NCI-H748 (cell line): ENCODE data around the gene ZFP36L1.

ENCODE experiments used
- DNase-seq: peaks from one replicate; lab custom pipeline; 2025; ENCODE audit not compliant: unreplicated experiment; lab: John Stamatoyannopoulos, UW

Gene ZFP36L1

GRCh38 chr14:68792979-68793733 lies at the start of gene ZFP36L1:
Gene ZFP36L1 (minus strand): TSS chr14:68793067. CDS start chr14:68792938, 129 bp downstream.
- DNase-seq, result peak; percentile 31

- DNase-seq, result no peak
These were observed 49.4 kb upstream of the ZFP36L1 start for GRCh38 chr14:68842298-68842697.

- no peak for DNase-seq
These were observed 48.3 kb upstream of the ZFP36L1 start for GRCh38 chr14:68841016-68841809.

GRCh38 chr14:68840454-68840853 lies 47.6 kb upstream of the ZFP36L1 start:
- DNase-seq, result no peak

- DNase-seq, result no peak
These were observed 43.2 kb upstream of the ZFP36L1 start for GRCh38 chr14:68836082-68836481.

- DNase-seq, result no peak
These were observed 41.9 kb upstream of the ZFP36L1 start for GRCh38 chr14:68834816-68835215.

GRCh38 chr14:68828698-68829097 lies 35.8 kb upstream of the ZFP36L1 start:
- no peak for DNase-seq

- no peak for DNase-seq
These were observed 32.9 kb upstream of the ZFP36L1 start for GRCh38 chr14:68825729-68826128.

GRCh38 chr14:68824517-68825347 lies 31.9 kb upstream of the ZFP36L1 start:
- peak; percentile 76 for DNase-seq

GRCh38 chr14:68824207-68824516 lies 31.3 kb upstream of the ZFP36L1 start:
- DNase-seq, result no peak

- DNase-seq, result no peak
These were observed 30.8 kb upstream of the ZFP36L1 start for GRCh38 chr14:68823434-68824206.

- DNase-seq, result no peak
These were observed 30.1 kb upstream of the ZFP36L1 start for GRCh38 chr14:68822926-68823325.

- no peak for DNase-seq
These were observed 29.3 kb upstream of the ZFP36L1 start for GRCh38 chr14:68822132-68822651.

GRCh38 chr14:68820999-68821683 lies 28.3 kb upstream of the ZFP36L1 start:
- no peak for DNase-seq

- DNase-seq, result no peak
These were observed 27.7 kb upstream of the ZFP36L1 start for GRCh38 chr14:68820536-68820935.

GRCh38 chr14:68820119-68820518 lies 27.3 kb upstream of the ZFP36L1 start:
- DNase-seq, result no peak

GRCh38 chr14:68819260-68819691 lies 26.4 kb upstream of the ZFP36L1 start:
- no peak for DNase-seq

- no peak for DNase-seq
These were observed 24.8 kb upstream of the ZFP36L1 start for GRCh38 chr14:68817506-68818212.

GRCh38 chr14:68816943-68817430 lies 24.1 kb upstream of the ZFP36L1 start:
- no peak for DNase-seq
